NCI-H748 treated with DMSO at 0.1 percent for 48 hours (cell line): ENCODE results near the gene SH3BGRL.
"Not testable (repeated sequence)": the region's sequence is repeated elsewhere in the genome, so short reads cannot be mapped to it uniquely, and the experiment has no call there.

Experiments
- DNase-seq: peaks from one replicate; lab custom pipeline; 2025; lab: John Stamatoyannopoulos, UW

Gene SH3BGRL

GRCh38 chrX:81259714-81260395 is 58.0 kb downstream of the SH3BGRL start:
- DNase-seq, result no peak

GRCh38 chrX:81261576-81261975 is 59.7 kb downstream of the SH3BGRL start:
- DNase-seq, result no peak

GRCh38 chrX:81263059-81263458 is 61.2 kb downstream of the SH3BGRL start:
- DNase-seq, result no peak

- DNase-seq, result no peak
Measured at GRCh38 chrX:81278616-81279015, 76.7 kb downstream of the SH3BGRL start.

- no peak for DNase-seq
Measured at GRCh38 chrX:81280148-81280547, 78.2 kb downstream of the SH3BGRL start.

GRCh38 chrX:81286075-81286474 is 84.2 kb downstream of the SH3BGRL start:
- no peak for DNase-seq

GRCh38 chrX:81286608-81287007 is 84.7 kb downstream of the SH3BGRL start:
- no peak for DNase-seq

- no peak for DNase-seq
Measured at GRCh38 chrX:81291996-81292395, 90.1 kb downstream of the SH3BGRL start.

- DNase-seq, result no peak
Measured at GRCh38 chrX:81294101-81294500, 92.2 kb downstream of the SH3BGRL start.

GRCh38 chrX:81301877-81302276 is 100.0 kb downstream of the SH3BGRL start:
- DNase-seq, result no peak

- DNase-seq, result no peak
Measured at GRCh38 chrX:81304563-81304962, 102.7 kb downstream of the SH3BGRL start.

- no peak for DNase-seq
Measured at GRCh38 chrX:81305240-81305639, 103.3 kb downstream of the SH3BGRL start.

GRCh38 chrX:81308086-81308829 is 106.4 kb downstream of the SH3BGRL start:
- no peak for DNase-seq

- no peak for DNase-seq
Measured at GRCh38 chrX:81316163-81316562, 114.3 kb downstream of the SH3BGRL start.

- not testable (repeated sequence) for DNase-seq
Measured at GRCh38 chrX:81331653-81332052, 129.8 kb downstream of the SH3BGRL start.

GRCh38 chrX:81336455-81337152 is 134.7 kb downstream of the SH3BGRL start:
- DNase-seq, result no peak

GRCh38 chrX:81337805-81338204 is 135.9 kb downstream of the SH3BGRL start:
- DNase-seq, result no peak

- DNase-seq, result no peak
Measured at GRCh38 chrX:81338924-81339323, 137.0 kb downstream of the SH3BGRL start.

- DNase-seq, result not testable (repeated sequence)
Measured at GRCh38 chrX:81345296-81345695, 143.4 kb downstream of the SH3BGRL start.
